Gastrocnemius medialis (tissue), 4 donors: ENCODE results near the gene TMEM218. TPM values are rescaled to one million over a fixed set of nuclear protein-coding genes. Genes with fewer than 3 reads are reported as not detected.
"Not testable (repeated sequence)": the region's sequence is repeated elsewhere in the genome, so short reads cannot be mapped to it uniquely, and the experiment has no call there.

Experiments
- ATAC-seq, 2 donors: fragments of 150-250 bp; one replicate each; pipeline ENCODE4 v1.9.1; 2016
- DNase-seq, 2 donors: peaks; one replicate each; pipeline ENCODE4 v3.0.0-alpha.2; 2019
- H3K27ac ChIP-seq, 4 donors: fragments of 200-600 bp; sonication (generic); 1 replicate in 1 of 4; 2 replicates in 3 of 4; pipeline ENCODE4 v1.5.1; 2016 to 2018; ENCODE audit warnings: mild to moderate bottlenecking in 2 of 4, moderate library complexity in 1 of 4
- H3K27me3 ChIP-seq, 3 donors: fragments of 200-600 bp; sonication (generic) in 2 of 3; 1 replicate in 1 of 3; 2 replicates in 2 of 3; pipeline versions ENCODE4 v1.5.1 to v1.6.0; 2016 to 2019; ENCODE audit warnings: mild to moderate bottlenecking in 1 of 3, moderate library complexity in 1 of 3
- H3K36me3 ChIP-seq, 2 donors: fragments of 200-600 bp; sonication (generic) in 1 of 2; one replicate each; pipeline ENCODE4 v1.5.1; 2017 to 2018
- H3K4me1 ChIP-seq, 2 donors: fragments of 200-600 bp; sonication (generic) in 1 of 2; one replicate each; pipeline ENCODE4 v1.5.1; 2016 to 2017; ENCODE audit warnings: mild to moderate bottlenecking in 2 of 2
- H3K4me3 ChIP-seq, 4 donors: fragments of 200-600 bp; sonication (generic) in 3 of 4; 1 replicate in 1 of 4; 2 replicates in 3 of 4; pipeline ENCODE4 v1.5.1; 2016 to 2019; ENCODE audit warnings: mild to moderate bottlenecking in 2 of 4
- H3K9me3 ChIP-seq, 3 donors: fragments of 200-600 bp; sonication (generic) in 2 of 3; 1 replicate in 1 of 3; 2 replicates in 2 of 3; pipeline ENCODE4 v1.5.1; 2016 to 2019
- CTCF ChIP-seq, 5 experiments: fragments of 450-650 bp in 3 of 5; fragments of 200-600 bp in 2 of 5; sonication (generic) in 2 of 5; IDR thresholded peaks in 4 of 5; conservative IDR thresholded peaks in 1 of 5; 1 replicate in 4 of 5; 2 replicates in 1 of 5; pipeline ENCODE4 v1.5.1; 2016 to 2019; ENCODE audit warnings: antibody characterized with exemption in 5 of 5, mild to moderate bottlenecking in 3 of 5, moderate library complexity in 3 of 5
- POLR2A ChIP-seq, 2 donors: fragments of 450-650 bp; IDR thresholded peaks; one replicate each; pipeline ENCODE4 v1.6.1; 2017; ENCODE audit warnings: antibody characterized with exemption in 2 of 2, mild to moderate bottlenecking in 2 of 2, moderate library complexity in 2 of 2
- in situ Hi-C, 4 donors: fragments of 200-750 bp; cut with MboI; loops; one replicate each; pipeline versions ENCODE4 v1.15.0 to v1.8.0; 2017; ENCODE audit warnings: low sequenced_read_pairs in 4 of 4
- intact Hi-C: fragments of 100-400 bp; cut with DNase I; formaldehyde crosslinking; loops from one replicate; pipeline ENCODE4 v1.15.1; 2023; ENCODE audit warnings: low total_unique reads
- total RNA-seq, 4 donors: library from RNA; depleted of rRNA; stranded (reverse); fragments of >200 nt; gene quantifications; one replicate each; pipeline versions ENCODE4 v1.1.0 to v1.2.3, GENCODE V29; 2016

The TMEM218 gene
- total RNA-seq, 4 donors from 2014 or later, result 6.3 to 11.2 (median 9.4) TPM

GRCh38 chr11:125091877-125092664 is 19.4 kb downstream of the TMEM218 start:
- no peaks in the 10 kb centered on the region for H3K9me3 ChIP-seq
- no peak for ATAC-seq
- intact Hi-C loops, result no loop called here
- H3K4me1 ChIP-seq, result peaks cover 0 to 6% of the 10 kb centered on the region in 2 donors
- in situ Hi-C loops, result no loop called here
- no peak overlapping the region for H3K27ac ChIP-seq
- H3K4me3 ChIP-seq, result no peak overlapping the region
- DNase-seq, result no peak
- no peak for TF ChIP-seq POLR2A (IDR thresholded peaks at IDR 0.05)
- TF ChIP-seq CTCF (IDR thresholded peaks at IDR 0.05 in 4 of 5, conservative IDR thresholded peaks at IDR 0.05 in 1 of 5), result no peak
- no peaks in the 10 kb centered on the region for H3K27me3 ChIP-seq
- H3K36me3 ChIP-seq, result peaks cover 0 to 11% of the 10 kb centered on the region in 2 donors

GRCh38 chr11:125091247-125091876 is 20.1 kb downstream of the TMEM218 start:
- H3K36me3 ChIP-seq, result peaks cover 0 to 4% of the 10 kb centered on the region in 2 donors
- no peaks in the 10 kb centered on the region for H3K9me3 ChIP-seq
- in situ Hi-C loops (no loop called here), intact Hi-C loops (no loop called here)
- no peak for DNase-seq
- H3K4me3 ChIP-seq, result no peak overlapping the region
- H3K4me1 ChIP-seq, result peaks cover 0 to 6% of the 10 kb centered on the region in 2 donors
- TF ChIP-seq CTCF (IDR thresholded peaks at IDR 0.05 in 4 of 5, conservative IDR thresholded peaks at IDR 0.05 in 1 of 5), result peak; percentile 42 to 62 (median 48)
- TF ChIP-seq POLR2A (IDR thresholded peaks at IDR 0.05), result no peak
- no peak overlapping the region for H3K27ac ChIP-seq
- peak; percentile 52 to 80 for ATAC-seq
- no peaks in the 10 kb centered on the region for H3K27me3 ChIP-seq

DNA sequence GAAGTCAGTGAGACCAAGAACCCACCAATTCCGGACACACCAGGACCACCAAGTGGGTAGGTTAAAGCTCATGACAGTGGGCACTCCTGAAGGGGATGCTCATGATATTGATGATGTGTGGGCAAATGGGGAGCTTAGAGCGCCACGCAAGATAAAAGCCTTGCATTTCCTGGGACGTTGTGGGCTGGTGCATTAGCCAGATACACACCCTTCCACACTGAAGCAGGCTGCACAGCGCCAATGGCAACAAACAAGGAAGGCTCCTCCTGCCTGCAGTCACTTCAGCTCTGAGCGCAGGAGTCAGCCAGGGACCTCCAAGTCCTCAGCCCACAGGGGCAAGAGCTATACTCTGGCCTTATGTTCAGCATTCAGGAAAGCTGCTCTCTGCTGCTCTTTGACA is 20.6 kb downstream of the TMEM218 start:
- in situ Hi-C loops, result no loop called here
- no peaks in the 10 kb centered on the region for H3K9me3 ChIP-seq
- peaks cover 0 to 6% of the 10 kb centered on the region in 2 donors for H3K4me1 ChIP-seq
- no peak overlapping the region for H3K27ac ChIP-seq
- TF ChIP-seq CTCF (IDR thresholded peaks at IDR 0.05 in 4 of 5, conservative IDR thresholded peaks at IDR 0.05 in 1 of 5), result no peak
- TF ChIP-seq POLR2A (IDR thresholded peaks at IDR 0.05), result no peak
- ATAC-seq, result no peak
- no peak overlapping the region for H3K4me3 ChIP-seq
- no peaks in the 10 kb centered on the region for H3K27me3 ChIP-seq
- intact Hi-C loops, result no loop called here
- no peak for DNase-seq
- H3K36me3 ChIP-seq, result no peaks in the 10 kb centered on the region

- H3K27ac ChIP-seq, H3K4me1 ChIP-seq, intact Hi-C loops, H3K9me3 ChIP-seq, ATAC-seq, DNase-seq, H3K4me3 ChIP-seq, H3K36me3 ChIP-seq, in situ Hi-C loops, H3K27me3 ChIP-seq: not testable (repeated sequence)
Measured at GRCh38 chr11:125090151-125090550, 21.3 kb downstream of the TMEM218 start.

GRCh38 chr11:125089481-125089880 is 21.9 kb downstream of the TMEM218 start:
- H3K36me3 ChIP-seq, in situ Hi-C loops, intact Hi-C loops, H3K27me3 ChIP-seq, H3K9me3 ChIP-seq, H3K27ac ChIP-seq, DNase-seq, ATAC-seq, H3K4me1 ChIP-seq, H3K4me3 ChIP-seq: not testable (repeated sequence)
